GM04503 (cell line): ENCODE data around the gene SNRNP27.
"Not testable (repeated sequence)": the region's sequence is repeated elsewhere in the genome, so short reads cannot be mapped to it uniquely, and the experiment has no call there.

Experiments used
- DNase-seq: peaks from one replicate; pipeline ENCODE4 v3.0.0-alpha.2; 2012; ENCODE audit warnings: low read depth

SNRNP27 gene, protein sequence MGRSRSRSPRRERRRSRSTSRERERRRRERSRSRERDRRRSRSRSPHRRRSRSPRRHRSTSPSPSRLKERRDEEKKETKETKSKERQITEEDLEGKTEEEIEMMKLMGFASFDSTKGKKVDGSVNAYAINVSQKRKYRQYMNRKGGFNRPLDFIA

DNA sequence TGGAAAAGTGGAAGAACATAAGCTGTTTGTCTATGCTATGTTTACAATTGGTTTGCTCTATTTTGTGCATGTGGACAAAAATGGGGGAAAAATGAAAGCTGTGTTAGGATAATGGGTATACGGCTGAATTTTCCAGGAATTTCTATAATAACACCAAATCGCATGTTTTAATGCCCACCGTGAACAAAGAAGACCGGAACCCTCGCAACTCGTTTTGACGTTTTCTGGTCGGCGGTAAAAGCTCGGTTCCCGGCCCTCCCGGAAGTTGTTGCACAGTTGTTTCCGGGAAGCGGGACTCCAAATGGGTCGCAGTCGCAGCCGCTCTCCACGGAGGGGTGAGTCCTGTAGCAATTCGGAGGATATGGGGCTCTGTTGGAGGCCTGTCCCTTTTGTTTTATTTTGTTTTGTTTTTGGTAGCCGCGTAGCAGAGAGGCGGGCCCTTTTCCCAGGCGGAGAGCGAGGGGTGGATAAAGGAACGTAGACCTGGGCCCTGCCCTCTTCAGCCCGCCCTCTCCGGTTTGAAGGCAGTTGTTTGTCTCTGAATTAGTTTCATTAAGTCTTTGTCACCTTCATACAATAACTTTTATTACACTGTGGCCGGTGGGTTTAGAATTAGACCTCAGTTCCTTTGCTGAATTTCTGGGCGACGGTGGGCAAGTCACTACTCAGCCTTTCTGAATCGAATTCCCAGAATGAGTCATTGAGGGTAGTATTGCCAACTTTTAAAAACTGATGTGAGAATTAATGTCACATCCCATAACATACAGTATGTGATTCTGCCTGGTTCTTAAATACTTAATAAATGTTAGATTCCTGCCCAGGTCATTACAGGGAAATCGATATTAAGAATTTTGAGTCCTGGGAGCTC lies at the start of gene SNRNP27:
Gene SNRNP27, plus strand, starts transcription at position 273 of the 868 bp plus-strand sequence. Its CDS starts 29 bp downstream, at position 302.
- peak; percentile 40 for DNase-seq

- DNase-seq: no peak
Measured at GRCh38 chr2:69843993-69844392, 49.8 kb upstream of the SNRNP27 start.

DNA sequence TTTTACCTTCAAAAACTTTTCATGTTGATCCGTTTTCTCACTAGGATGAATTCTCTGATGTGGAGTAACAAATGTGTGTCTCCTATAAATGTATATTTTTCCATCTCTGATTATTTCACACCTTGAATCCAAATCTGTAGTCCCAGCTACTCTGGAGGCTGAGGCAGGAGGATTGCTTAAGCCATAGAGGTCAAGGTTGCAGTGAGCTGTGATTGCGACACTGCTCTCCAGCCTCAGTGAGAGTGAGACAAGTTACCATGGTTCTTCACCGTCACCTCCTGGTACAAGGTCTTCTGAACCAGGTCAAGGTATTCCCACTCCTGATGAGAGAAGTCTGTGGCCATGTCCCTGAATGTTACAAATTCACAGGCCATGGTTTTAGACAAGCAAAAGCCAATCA lies 49.2 kb upstream of the SNRNP27 start:
- DNase-seq: no peak

- DNase-seq: no peak
Measured at GRCh38 chr2:69846182-69847067, 47.3 kb upstream of the SNRNP27 start.

GRCh38 chr2:69847068-69847828 lies 46.5 kb upstream of the SNRNP27 start:
- DNase-seq: no peak

DNA sequence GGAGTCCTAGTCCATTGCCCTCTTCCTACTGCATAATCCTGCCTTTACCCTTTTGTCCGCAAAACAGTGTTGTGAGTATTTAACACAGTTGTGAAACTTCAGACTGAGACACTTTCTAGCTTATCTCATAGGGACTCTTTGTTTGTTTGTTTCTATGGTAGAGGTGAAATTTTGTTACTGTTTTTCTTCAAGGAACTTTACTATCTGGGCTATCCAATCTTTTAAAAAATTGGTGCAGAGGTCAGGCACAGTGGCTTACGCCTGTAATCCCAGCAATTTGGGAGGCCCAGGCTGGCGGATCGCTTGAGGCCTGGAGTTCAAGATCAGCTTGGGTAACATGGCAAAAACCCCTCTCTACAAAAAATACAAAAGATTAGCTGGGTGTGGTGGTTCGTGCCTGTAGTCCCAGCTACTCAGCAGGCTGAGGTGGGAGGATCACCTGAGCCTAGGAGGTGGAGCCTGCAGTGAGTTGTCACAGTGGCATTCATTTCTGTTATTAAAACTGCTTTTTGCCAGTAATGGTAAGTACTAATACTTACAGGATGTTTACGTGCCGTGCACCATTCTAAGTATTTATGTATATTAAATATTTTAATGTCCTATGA lies 45.5 kb upstream of the SNRNP27 start:
- no peak for DNase-seq

- DNase-seq: no peak
Measured at GRCh38 chr2:69858261-69858660, 35.5 kb upstream of the SNRNP27 start.

GRCh38 chr2:69863298-69863697 lies 30.5 kb upstream of the SNRNP27 start:
- DNase-seq: no peak

DNA sequence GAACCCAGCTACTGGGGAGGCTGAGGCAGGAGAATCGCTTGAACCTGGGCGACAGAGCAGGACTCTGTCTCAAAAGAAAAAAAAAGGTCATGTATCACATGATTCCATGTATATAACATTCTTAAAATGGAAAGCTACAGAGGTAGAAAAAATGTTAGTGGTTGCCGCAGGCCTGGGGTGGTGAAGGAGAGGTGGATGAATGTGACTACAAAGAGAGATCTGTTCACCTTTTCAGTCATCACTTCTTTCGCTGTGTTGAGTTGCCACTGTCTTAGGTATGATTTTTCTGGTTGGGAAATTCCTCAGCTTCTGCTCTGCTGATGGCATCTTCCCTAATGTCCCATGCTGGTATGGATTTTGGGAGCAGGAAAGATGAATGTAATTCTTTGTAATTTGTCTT lies 5.3 kb upstream of the SNRNP27 start:
- DNase-seq: no peak

- no peak for DNase-seq
Measured at GRCh38 chr2:69889302-69889701, 4.5 kb upstream of the SNRNP27 start.

GRCh38 chr2:69890881-69891280 lies 2.9 kb upstream of the SNRNP27 start:
- no peak for DNase-seq

DNA sequence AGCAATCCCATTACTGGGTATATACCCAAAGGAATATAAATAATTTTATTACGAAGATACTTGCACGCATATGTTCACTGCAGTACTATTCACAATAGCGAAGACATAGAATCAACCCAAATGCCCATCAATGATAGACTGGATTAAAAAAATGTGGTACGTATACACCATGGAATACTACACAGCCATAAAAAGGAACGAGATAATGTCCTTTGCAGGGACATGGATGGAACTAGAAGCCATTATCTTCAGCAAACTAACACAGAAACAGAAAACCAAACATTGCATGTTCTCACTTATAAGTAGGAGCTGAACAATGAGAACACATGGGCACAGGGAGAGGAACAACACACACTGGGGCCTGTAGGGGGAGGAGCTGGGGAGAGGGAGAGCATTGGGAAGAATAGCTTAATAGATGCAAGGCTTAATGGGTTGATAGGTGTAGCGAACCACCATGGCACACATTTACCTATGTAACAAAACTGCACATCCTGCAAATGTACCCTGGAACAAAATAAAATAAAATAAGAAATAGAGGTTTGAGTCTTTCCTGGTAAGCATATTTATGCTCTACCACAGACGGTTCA lies 825 bp upstream of the SNRNP27 start:
- DNase-seq: not testable (repeated sequence)

DNA sequence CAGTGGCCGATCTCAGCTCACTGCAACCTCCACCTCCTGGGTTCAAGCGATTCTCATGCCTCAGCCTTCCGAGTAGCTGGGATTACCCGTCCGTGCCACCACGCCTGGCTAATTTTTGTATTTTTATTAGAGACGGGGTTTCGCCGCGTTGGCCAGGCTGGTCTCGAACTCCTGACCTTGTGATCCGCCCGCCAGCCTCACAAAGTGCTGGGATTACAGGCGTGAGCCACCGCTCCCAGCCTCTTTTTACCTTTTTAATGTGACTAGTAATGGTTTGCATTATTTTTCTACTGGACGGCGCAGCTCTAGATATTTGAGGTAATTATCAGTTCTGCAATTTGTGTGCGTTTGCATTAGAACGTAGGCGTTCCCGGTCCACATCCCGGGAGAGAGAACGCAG lies 981 bp downstream of the SNRNP27 start:
- not testable (repeated sequence) for DNase-seq

- no peak for DNase-seq
Measured at GRCh38 chr2:69902213-69902922, 8.6 kb downstream of the SNRNP27 start.

DNA sequence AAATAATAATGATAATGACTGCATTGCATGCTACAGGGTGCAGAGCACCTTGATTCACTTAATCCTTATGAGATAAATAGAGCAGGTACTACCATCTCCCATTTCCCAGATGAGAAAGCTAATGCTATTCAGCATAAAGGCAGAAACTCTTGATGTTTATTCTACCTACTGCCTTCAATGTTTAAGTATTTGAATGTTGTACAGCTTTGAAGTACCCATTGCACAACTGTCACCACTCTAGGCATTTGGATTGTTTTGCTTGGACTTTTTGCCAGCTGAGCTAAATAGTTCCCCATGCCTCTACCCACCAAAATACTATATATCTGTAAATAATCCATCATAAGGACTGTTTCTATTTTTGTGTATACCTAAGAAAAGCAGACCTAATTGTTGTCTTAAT lies 13.5 kb downstream of the SNRNP27 start:
- no peak for DNase-seq

GRCh38 chr2:69911985-69912563 lies 18.3 kb downstream of the SNRNP27 start:
- no peak for DNase-seq

DNA sequence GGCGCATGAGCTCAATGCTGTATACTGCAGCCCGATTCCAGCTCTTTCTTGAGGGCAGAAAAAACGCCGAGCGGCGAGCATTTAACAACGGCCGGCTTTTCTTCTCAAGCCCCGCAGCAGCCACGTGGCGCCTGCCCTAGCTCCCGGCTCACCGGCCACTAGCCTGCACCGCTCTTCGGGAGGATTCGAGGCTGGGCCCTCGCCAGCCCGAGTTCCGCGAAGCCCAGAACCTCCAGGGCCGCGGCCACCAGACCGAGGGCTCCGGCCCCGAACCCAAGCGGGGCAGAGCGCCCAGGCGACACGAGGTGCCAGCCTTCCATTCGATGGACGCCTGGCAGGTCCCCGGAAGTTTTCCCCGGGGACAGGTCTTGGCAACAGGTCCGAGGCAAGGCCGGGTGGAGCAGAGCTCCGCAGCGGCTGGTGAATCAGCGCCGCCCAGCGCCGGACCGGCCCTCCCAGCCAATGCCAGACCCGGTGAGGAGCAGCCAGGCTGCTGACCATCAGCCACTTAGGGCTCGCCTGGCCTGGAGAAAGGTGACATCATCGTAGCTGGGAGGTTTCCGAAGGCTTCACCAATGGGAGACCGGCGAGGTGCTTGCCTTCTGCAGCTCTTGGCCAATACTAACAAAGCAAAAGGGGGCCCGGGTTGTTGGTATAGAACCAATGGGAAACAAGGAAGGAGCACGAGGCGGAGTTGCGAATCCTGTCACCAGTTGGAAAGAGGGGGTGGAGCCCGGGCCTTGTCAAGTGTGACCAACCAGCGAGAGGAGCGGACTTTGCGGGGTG lies 20.6 kb downstream of the SNRNP27 start:
- DNase-seq: peak; percentile 100

DNA sequence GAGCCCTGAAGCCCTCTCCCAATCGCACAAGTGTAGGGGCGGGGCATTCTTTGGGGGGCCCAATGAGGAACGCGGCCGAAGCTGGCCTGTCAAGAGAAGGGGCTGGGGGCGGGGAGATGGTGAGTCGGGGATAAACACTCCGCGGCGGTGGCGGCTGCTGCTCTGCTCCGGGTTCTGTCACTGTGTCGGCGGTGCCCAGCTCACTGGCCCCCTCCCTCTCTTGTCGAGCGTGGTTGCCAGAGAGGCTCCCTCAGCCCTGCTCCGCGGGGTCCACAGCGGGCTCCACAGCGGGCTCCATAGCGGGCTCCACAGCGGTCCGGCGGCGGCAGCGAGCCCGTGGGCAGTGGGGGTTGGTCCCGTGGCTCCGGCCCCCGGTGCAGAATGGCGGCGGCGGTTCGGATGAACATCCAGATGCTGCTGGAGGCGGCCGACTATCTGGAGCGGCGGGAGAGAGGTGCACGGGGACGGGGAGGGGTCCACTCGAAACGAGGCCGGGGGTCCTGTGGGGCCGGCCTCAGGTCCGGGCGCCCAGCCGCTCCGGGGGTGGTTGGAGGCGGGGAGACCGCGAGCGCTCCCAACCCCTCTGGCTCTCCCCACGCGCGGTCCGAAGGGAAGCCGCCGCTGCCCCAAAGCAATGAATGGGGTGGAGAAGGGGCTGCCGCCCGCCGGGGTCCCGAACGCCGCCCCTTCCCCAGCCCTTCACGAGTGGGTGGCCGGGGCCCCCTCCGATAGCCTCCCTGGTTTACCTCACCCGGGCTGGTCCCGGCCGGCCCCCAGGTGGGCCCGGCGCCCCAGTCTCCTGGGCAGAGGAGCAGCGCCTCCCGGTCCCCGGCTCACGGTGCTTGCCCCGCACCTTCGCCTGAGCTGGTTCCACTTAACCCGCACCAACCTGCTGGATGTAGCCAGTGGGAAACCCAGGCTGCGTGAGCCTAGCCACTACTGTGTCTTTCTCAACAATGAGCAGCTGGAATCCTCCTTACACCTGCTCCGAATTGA lies 21.5 kb downstream of the SNRNP27 start, which contains the start of gene MXD1:
Gene MXD1, plus strand, starts transcription at position 160 of the 996 bp plus-strand sequence. Its CDS starts 222 bp downstream, at position 382.
- DNase-seq: no peak
